Measurements from ENCODE around the gene GRIA4.

The GRIA4 gene

DNA sequence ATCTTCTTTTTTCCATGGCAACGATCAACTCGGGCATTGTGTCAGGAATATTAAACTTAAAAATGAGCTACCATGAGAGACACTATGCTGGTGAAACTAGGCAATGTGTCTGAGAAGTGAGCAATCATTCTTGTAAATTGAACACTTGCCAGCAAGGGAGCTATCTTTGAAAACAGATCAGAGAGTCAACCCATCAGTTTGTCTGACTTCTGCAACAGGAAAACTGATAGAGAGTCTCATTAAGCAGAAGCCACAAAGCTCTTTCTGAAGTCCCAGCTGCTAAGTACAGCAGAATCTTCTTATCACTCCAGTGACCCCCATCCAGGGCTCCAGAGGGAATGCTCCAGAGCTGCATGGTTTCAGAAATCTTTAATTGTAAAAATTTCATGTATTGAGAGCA is 297.4 kb downstream of the GRIA4 start:
- no peaks in the 10 kb centered on the region for H3K9me3 ChIP-seq (ENCODE audit: control insufficient read depth in 1 of 2, low read length in 2 of 2)
- H3K27ac ChIP-seq (ENCODE audit: low read length): no peak overlapping the region
- H3K4me3 ChIP-seq (ENCODE audit: low read depth in 1 of 2, low read length in 2 of 2): no peak overlapping the region
- H3K4me1 ChIP-seq (ENCODE audit: control insufficient read depth in 1 of 2, insufficient read depth in 2 of 2, low read length in 2 of 2): no peaks in the 10 kb centered on the region
- H3K36me3 ChIP-seq (ENCODE audit: control insufficient read depth in 1 of 2, insufficient read depth in 2 of 2, low read length in 2 of 2): no peaks in the 10 kb centered on the region
- no peaks in the 10 kb centered on the region for H3K27me3 ChIP-seq (ENCODE audit: low read depth, low read length)

DNA sequence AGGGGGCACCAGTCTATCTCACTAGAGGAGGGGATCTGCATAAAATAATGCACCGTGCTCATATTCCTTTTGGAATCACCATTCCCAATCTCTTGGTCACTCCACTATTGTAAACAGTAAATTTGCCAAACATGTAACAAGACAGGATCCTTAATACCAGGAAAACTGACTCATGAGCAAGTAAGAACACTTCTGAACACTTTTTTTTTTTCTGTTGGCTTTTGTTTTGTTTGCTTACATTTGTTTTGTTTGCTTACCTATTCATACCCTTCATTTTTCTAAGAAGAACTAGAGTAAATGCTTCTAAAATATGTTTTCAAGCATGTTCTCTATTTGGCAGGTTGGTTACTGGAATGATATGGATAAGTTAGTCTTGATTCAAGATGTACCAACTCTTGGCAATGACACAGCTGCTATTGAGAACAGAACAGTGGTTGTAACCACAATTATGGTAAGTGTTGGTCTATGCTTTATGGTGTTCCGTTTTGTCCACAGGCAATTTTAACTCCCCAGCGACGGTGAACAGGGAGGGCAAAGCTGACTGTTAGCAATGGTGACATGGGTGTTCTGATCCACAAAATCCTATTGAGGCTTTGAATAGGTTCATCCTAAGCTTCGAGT is 300.3 kb downstream of the GRIA4 start:
- Histone ChIP-seq H3K4me1 (ENCODE audit: control insufficient read depth in 1 of 2, insufficient read depth in 2 of 2, low read length in 2 of 2) (no peaks in the 10 kb centered on the region), H3K27me3 (ENCODE audit: low read depth, low read length) (no peaks in the 10 kb centered on the region), H3K9me3 (ENCODE audit: control insufficient read depth in 1 of 2, low read length in 2 of 2) (no peaks in the 10 kb centered on the region), H3K27ac (ENCODE audit: low read length) (no peak overlapping the region), H3K4me3 (ENCODE audit: low read depth in 1 of 2, low read length in 2 of 2) (no peak overlapping the region), H3K36me3 (ENCODE audit: control insufficient read depth in 1 of 2, insufficient read depth in 2 of 2, low read length in 2 of 2) (no peaks in the 10 kb centered on the region)

DNA sequence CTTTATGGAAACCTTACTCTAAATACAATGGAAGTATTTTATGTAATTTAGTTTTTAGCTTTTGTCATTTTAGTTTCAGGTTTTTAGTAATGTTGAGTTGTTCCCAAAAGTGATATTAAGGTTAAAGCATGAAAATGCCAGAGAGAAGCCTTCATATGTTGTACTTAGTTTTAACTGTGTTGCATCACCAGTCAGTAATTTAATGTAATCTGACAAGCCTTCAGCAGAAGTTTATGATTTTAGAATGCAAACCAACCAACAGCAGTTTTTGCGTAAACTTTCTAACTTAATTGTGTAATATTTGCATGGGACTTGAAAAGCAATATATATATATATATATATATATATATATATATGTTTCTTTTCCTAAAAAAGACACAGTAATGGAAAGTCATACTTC is 301.6 kb downstream of the GRIA4 start:
- Histone ChIP-seq H3K9me3 (ENCODE audit: control insufficient read depth in 1 of 2, low read length in 2 of 2) (no peaks in the 10 kb centered on the region), H3K36me3 (ENCODE audit: control insufficient read depth in 1 of 2, insufficient read depth in 2 of 2, low read length in 2 of 2) (no peaks in the 10 kb centered on the region), H3K4me1 (ENCODE audit: control insufficient read depth in 1 of 2, insufficient read depth in 2 of 2, low read length in 2 of 2) (no peaks in the 10 kb centered on the region), H3K27me3 (ENCODE audit: low read depth, low read length) (no peaks in the 10 kb centered on the region), H3K27ac (ENCODE audit: low read length) (no peak overlapping the region), H3K4me3 (ENCODE audit: low read depth in 1 of 2, low read length in 2 of 2) (no peak overlapping the region)

DNA sequence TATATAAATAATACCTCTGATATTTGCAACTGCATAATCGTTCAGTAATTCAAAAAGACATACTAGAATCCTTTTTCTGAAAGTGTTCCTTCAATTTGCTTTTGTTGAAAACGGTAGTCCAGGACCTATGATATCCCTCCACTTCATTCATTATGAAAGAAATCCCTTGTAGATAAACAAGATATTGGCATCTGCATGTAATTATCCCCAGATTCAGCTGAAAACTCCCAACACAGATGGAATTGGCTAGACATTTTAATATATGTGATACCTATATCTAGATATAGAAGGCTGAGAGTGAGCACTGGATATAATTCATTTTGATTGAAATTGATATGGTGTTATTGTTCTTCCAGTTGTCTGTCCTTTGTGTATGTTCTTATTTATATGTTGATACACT is 302.8 kb downstream of the GRIA4 start:
- no peaks in the 10 kb centered on the region for H3K36me3 ChIP-seq (ENCODE audit: control insufficient read depth in 1 of 2, insufficient read depth in 2 of 2, low read length in 2 of 2)
- no peak overlapping the region for H3K4me3 ChIP-seq (ENCODE audit: low read depth in 1 of 2, low read length in 2 of 2)
- H3K27ac ChIP-seq (ENCODE audit: low read length): no peak overlapping the region
- no peaks in the 10 kb centered on the region for H3K4me1 ChIP-seq (ENCODE audit: control insufficient read depth in 1 of 2, insufficient read depth in 2 of 2, low read length in 2 of 2)
- H3K27me3 ChIP-seq (ENCODE audit: low read depth, low read length): no peaks in the 10 kb centered on the region
- no peaks in the 10 kb centered on the region for H3K9me3 ChIP-seq (ENCODE audit: control insufficient read depth in 1 of 2, low read length in 2 of 2)

DNA sequence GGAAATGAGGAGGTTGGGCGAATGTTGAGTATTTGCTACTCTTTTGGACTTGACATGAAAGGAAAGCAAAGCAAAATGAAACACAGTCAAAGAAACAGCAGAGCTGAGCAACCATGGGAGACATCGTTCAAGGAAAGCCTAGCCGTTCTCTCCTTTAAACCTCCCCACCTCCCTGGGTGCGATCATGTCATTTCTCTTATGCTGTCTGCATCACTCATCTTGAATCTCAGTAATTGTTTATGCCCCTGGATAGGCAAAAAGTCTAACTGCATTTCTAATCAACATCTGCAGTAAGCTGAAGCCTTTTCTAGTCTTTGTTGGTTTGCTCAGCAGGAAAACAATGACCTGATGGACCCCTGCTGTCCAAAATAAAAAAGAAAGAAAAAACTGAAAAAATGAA is 305.1 kb downstream of the GRIA4 start:
- Histone ChIP-seq H3K36me3 (ENCODE audit: control insufficient read depth in 1 of 2, insufficient read depth in 2 of 2, low read length in 2 of 2) (no peaks in the 10 kb centered on the region), H3K4me3 (ENCODE audit: low read depth in 1 of 2, low read length in 2 of 2) (no peak overlapping the region), H3K27me3 (ENCODE audit: low read depth, low read length) (no peaks in the 10 kb centered on the region), H3K9me3 (ENCODE audit: control insufficient read depth in 1 of 2, low read length in 2 of 2) (no peaks in the 10 kb centered on the region), H3K27ac (ENCODE audit: low read length) (no peak overlapping the region), H3K4me1 (ENCODE audit: control insufficient read depth in 1 of 2, insufficient read depth in 2 of 2, low read length in 2 of 2) (no peaks in the 10 kb centered on the region)

DNA sequence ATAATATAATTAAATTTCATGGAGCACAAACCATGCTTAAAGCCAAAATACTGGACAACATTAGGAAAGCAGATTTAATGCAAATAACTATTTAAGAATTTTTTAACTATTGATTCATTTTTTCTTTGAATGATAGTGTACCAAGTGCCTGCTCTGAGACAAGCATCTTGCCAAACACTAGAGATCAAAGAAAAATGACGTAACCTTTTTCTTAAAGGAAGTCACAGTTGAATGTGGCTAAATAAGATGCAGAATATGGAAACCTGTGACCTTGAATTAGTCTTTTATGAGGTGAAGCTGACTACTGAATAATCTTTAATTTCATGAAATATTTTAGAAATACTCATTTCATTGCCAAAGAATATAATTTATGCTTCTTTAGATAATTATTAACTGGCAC is 308.2 kb downstream of the GRIA4 start:
- no peaks in the 10 kb centered on the region for H3K9me3 ChIP-seq (ENCODE audit: control insufficient read depth in 1 of 2, low read length in 2 of 2)
- H3K4me1 ChIP-seq (ENCODE audit: control insufficient read depth in 1 of 2, insufficient read depth in 2 of 2, low read length in 2 of 2): no peaks in the 10 kb centered on the region
- no peaks in the 10 kb centered on the region for H3K36me3 ChIP-seq (ENCODE audit: control insufficient read depth in 1 of 2, insufficient read depth in 2 of 2, low read length in 2 of 2)
- no peak overlapping the region for H3K27ac ChIP-seq (ENCODE audit: low read length)
- no peaks in the 10 kb centered on the region for H3K27me3 ChIP-seq (ENCODE audit: low read depth, low read length)
- no peak overlapping the region for H3K4me3 ChIP-seq (ENCODE audit: low read depth in 1 of 2, low read length in 2 of 2)

DNA sequence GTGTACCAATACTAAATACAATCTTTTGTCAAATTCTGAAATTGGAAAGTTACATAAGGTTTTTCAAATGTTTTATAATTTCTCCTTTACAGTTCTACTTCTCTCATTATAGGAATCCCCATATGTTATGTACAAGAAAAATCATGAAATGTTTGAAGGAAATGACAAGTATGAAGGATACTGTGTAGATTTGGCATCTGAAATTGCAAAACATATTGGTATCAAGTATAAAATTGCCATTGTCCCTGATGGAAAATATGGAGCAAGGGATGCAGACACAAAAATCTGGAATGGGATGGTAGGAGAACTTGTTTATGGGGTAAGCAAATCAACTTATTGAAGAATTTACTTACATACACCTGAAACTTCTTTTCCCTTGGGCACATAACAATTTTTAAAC is 308.7 kb downstream of the GRIA4 start:
- no peaks in the 10 kb centered on the region for H3K27me3 ChIP-seq (ENCODE audit: low read depth, low read length)
- H3K27ac ChIP-seq (ENCODE audit: low read length): no peak overlapping the region
- H3K4me3 ChIP-seq (ENCODE audit: low read depth in 1 of 2, low read length in 2 of 2): no peak overlapping the region
- H3K9me3 ChIP-seq (ENCODE audit: control insufficient read depth in 1 of 2, low read length in 2 of 2): no peaks in the 10 kb centered on the region
- H3K36me3 ChIP-seq (ENCODE audit: control insufficient read depth in 1 of 2, insufficient read depth in 2 of 2, low read length in 2 of 2): no peaks in the 10 kb centered on the region
- H3K4me1 ChIP-seq (ENCODE audit: control insufficient read depth in 1 of 2, insufficient read depth in 2 of 2, low read length in 2 of 2): no peaks in the 10 kb centered on the region

DNA sequence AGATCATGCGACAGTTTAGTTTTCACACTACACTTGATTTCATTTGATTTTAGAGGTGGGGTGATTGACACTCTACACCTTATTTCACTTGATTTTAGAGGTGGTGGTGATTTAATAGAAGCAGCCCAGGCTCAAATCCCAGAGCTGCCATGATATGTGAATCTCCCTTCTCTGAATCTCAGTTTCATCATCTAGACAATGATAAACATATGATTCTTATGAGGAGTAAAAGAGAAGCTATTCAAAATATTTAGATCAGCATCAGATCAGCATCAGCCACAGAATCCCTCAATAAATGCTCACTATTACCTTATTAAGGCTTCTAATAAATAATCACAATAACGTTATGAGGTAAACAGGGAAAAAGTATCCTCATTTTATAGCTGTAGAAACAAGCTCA is 313.4 kb downstream of the GRIA4 start:
- H3K36me3 ChIP-seq (ENCODE audit: control insufficient read depth in 1 of 2, insufficient read depth in 2 of 2, low read length in 2 of 2): no peaks in the 10 kb centered on the region
- H3K4me1 ChIP-seq (ENCODE audit: control insufficient read depth in 1 of 2, insufficient read depth in 2 of 2, low read length in 2 of 2): no peaks in the 10 kb centered on the region
- H3K9me3 ChIP-seq (ENCODE audit: control insufficient read depth in 1 of 2, low read length in 2 of 2): no peaks in the 10 kb centered on the region
- no peak overlapping the region for H3K27ac ChIP-seq (ENCODE audit: low read length)
- H3K27me3 ChIP-seq (ENCODE audit: low read depth, low read length): no peaks in the 10 kb centered on the region
- no peak overlapping the region for H3K4me3 ChIP-seq (ENCODE audit: low read depth in 1 of 2, low read length in 2 of 2)

DNA sequence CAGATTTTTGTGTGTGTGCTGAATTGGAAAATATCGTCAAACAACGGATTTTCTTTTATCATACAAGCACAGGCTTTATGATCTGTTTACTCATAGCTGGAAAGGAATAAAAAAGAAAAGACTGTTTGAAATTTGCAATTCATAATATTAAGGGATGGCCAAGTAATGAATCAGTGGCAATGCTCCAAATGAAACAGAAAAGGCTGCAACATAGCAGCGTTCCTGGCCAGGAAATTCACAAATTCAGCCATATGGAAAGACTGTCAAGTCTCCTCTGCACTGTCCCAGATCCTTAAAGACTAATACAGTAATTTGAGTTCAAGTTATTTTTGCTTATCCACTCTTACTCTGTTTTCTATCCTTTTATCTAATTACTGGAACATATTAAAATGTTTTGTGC is 313.9 kb downstream of the GRIA4 start:
- H3K9me3 ChIP-seq (ENCODE audit: control insufficient read depth in 1 of 2, low read length in 2 of 2): no peaks in the 10 kb centered on the region
- no peak overlapping the region for H3K4me3 ChIP-seq (ENCODE audit: low read depth in 1 of 2, low read length in 2 of 2)
- H3K4me1 ChIP-seq (ENCODE audit: control insufficient read depth in 1 of 2, insufficient read depth in 2 of 2, low read length in 2 of 2): no peaks in the 10 kb centered on the region
- H3K27ac ChIP-seq (ENCODE audit: low read length): no peak overlapping the region
- no peaks in the 10 kb centered on the region for H3K36me3 ChIP-seq (ENCODE audit: control insufficient read depth in 1 of 2, insufficient read depth in 2 of 2, low read length in 2 of 2)
- H3K27me3 ChIP-seq (ENCODE audit: low read depth, low read length): no peaks in the 10 kb centered on the region

DNA sequence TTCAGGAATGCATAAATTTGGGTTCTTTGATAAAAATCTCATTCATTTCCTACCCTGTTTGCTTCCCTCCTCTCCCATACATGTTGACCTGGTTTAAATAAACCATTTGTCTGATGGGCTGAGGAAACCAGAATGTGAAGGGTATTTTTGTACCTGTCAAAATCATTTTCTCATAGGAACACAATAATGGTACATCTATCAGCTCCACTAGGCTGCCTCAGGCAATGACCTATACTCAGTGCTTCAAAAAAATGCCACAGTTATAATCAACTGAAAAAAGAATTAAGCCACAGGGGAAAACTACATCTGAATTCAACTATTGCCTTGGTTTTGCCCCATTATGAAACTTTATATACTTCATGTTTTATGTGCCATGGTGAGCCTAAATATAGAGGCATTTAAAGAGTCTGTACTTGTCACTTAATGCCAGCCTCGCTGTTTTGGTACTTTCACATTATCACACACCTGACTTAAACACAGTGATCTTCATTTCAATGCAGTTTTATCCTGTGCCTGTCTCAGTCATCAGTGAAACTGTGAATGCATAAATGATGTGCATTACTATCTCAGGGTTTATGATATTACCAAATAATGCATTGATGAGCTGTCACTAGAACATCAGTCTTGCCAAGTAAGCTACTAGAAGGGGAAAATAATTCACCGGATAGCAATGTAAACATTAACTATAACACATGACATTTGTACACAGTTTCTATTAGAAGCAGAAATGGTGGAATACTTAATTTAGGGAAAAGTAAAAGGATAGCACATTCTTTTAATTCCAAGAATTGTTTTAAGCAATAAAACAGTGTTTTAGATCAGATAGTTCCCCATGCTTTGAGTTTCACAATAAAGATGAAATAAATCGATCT is 319.4 kb downstream of the GRIA4 start:
- no peaks in the 10 kb centered on the region for H3K4me1 ChIP-seq (ENCODE audit: control insufficient read depth in 1 of 2, insufficient read depth in 2 of 2, low read length in 2 of 2)
- H3K4me3 ChIP-seq (ENCODE audit: low read depth in 1 of 2, low read length in 2 of 2): no peak overlapping the region

DNA sequence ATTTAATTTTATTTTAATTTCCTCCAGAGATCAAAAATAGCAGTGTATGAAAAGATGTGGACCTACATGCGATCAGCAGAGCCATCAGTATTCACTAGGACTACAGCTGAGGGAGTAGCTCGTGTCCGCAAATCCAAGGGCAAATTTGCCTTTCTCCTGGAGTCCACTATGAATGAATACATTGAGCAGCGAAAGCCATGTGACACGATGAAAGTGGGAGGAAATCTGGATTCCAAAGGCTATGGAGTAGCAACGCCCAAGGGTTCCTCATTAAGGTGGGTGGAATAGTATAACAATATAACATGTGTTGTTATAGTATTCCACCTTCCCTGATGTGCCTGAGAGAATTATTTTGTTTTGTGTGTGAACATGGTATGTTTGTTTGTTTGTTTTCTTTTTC is 323.8 kb downstream of the GRIA4 start:
- H3K4me3 ChIP-seq (ENCODE audit: low read depth in 1 of 2, low read length in 2 of 2): no peak overlapping the region
- no peaks in the 10 kb centered on the region for H3K27me3 ChIP-seq (ENCODE audit: low read depth, low read length)

More for the DNA sequence above, 319.4 kb downstream of the GRIA4 start:
- Histone ChIP-seq H3K27ac (ENCODE audit: low read length) (no peak overlapping the region), H3K9me3 (ENCODE audit: control insufficient read depth in 1 of 2, low read length in 2 of 2) (no peaks in the 10 kb centered on the region), H3K27me3 (ENCODE audit: low read depth, low read length) (no peaks in the 10 kb centered on the region), H3K36me3 (ENCODE audit: control insufficient read depth in 1 of 2, insufficient read depth in 2 of 2, low read length in 2 of 2) (no peaks in the 10 kb centered on the region)

More for the DNA sequence above, 323.8 kb downstream of the GRIA4 start:
- Histone ChIP-seq H3K27ac (ENCODE audit: low read length) (no peak overlapping the region), H3K36me3 (ENCODE audit: control insufficient read depth in 1 of 2, insufficient read depth in 2 of 2, low read length in 2 of 2) (no peaks in the 10 kb centered on the region), H3K9me3 (ENCODE audit: control insufficient read depth in 1 of 2, low read length in 2 of 2) (no peaks in the 10 kb centered on the region), H3K4me1 (ENCODE audit: control insufficient read depth in 1 of 2, insufficient read depth in 2 of 2, low read length in 2 of 2) (peaks cover 0 to 5% of the 10 kb centered on the region in 2 donors)
